Dermis microvascular lymphatic vessel endothelial cell (primary cell): Measurements from ENCODE around the gene KRT39. TPM values are rescaled to one million over a fixed set of nuclear protein-coding genes. Genes with fewer than 3 reads are reported as not detected.
"Not testable (repeated sequence)": the region's sequence is repeated elsewhere in the genome, so short reads cannot be mapped to it uniquely, and the experiment has no call there.

Experiments used
- DNase-seq, 2 donors: peaks; one replicate each; pipeline versions ENCODE4 v3.0.0 to v3.0.0-alpha.2; 2010; ENCODE audit warnings: low read depth in 2 of 2
- total RNA-seq: library from RNA; depleted of rRNA; stranded (reverse); fragments of >200 nt; gene quantifications from 2 replicates; pipeline ENCODE4 v1.2.1, GENCODE V29; 2014

The KRT39 gene
- total RNA-seq, 1 donor from 2014 or later = not detected

GRCh38 chr17:40940266-40940665, 26.5 kb downstream of the KRT39 start:
- DNase-seq = no peak

DNA sequence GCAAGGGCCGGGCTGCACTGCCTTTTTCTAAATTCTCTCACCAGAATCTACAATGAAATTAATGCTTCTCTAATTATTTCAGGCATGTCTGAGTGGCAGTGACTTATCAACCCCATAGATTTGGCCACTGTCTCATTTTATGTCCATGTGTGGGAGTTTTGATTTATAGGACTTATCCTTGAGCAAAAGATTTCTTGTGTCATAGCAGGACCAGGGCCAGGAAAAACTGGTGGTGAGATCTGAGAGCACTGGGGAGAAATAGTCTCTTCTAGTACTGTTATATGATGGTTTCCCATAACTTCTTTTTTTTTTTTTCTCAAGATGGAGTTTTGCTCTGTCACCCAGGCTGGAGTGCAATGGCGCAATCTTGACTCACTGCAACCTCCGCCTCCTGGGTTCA, 27.8 kb downstream of the KRT39 start:
- DNase-seq = no peak

- DNase-seq = peak; percentile 39 to 41
Measured at GRCh38 chr17:40937384-40937819, 29.3 kb downstream of the KRT39 start, which contains the start of gene KRT23. KRT23 (minus strand) TSS chr17:40937646; CDS start chr17:40936603, 1,043 bp downstream.

DNA sequence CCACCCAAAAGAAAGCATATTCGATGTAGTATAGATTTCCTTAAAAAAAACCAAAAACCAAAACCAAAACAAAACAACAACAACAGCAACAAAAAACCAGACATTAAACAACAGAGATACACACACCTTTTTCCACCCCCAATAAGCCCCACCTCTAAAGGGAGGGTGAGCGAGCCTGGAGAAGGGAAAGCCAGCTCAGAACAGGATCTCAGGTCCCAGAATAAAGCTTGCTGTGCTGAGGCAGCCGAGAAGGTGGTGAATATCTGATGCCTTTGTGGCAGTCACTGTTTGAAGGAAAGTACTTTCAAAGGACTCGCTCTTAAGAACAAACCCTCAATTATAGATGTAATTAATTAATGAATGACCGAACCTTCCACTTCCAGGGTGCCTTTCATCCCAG, 29.8 kb downstream of the KRT39 start:
- no peak for DNase-seq

GRCh38 chr17:40936437-40936971, 30.2 kb downstream of the KRT39 start:
- DNase-seq = no peak

- no peak for DNase-seq
Measured at GRCh38 chr17:40935624-40936023, 31.1 kb downstream of the KRT39 start.

- DNase-seq = no peak
Measured at GRCh38 chr17:40932608-40933007, 34.1 kb downstream of the KRT39 start.

DNA sequence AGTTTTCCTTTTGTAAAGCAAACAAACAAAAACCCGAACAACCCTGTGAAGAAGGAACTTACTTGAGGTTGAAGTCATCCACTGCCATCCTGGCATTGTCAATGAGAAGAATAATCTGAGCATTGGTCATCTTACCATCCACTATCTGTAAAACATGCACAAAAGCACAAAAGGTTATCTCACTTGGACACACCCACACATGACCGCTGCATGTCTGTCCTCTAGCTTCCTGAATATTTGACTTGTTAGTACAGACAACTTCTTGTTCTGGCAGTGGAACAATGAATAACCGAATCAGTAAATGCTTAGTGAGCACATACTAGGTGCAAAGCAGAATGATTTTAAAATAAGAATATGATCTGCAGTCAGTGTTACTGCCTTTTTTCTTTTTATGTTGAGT, 35.4 kb downstream of the KRT39 start:
- DNase-seq = peak; percentile 19 to 32

- DNase-seq = no peak
Measured at GRCh38 chr17:40926341-40926740, 40.4 kb downstream of the KRT39 start.

DNA sequence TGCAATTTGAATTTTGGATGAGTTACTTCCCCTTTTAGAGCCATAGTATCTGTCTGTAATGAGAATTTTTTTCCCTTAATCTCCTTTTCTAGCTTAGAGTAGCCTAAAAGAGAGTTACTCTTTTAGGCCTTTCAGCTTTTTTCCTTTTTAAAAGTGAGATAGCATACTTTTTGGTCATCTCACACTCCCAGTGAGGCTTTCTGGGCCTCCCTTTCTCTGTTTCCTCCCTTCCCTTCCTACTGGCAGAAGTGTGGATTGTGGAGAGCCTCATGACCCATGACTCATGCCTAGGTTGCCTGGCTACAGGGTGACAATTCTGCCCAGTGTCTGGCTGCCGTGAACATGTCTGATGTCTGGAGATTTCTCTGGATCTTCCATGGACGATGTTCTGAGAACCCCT, 44.5 kb downstream of the KRT39 start:
- peak; percentile 41 to 82 for DNase-seq

GRCh38 chr17:40921026-40921425, 45.7 kb downstream of the KRT39 start:
- DNase-seq = no peak

DNA sequence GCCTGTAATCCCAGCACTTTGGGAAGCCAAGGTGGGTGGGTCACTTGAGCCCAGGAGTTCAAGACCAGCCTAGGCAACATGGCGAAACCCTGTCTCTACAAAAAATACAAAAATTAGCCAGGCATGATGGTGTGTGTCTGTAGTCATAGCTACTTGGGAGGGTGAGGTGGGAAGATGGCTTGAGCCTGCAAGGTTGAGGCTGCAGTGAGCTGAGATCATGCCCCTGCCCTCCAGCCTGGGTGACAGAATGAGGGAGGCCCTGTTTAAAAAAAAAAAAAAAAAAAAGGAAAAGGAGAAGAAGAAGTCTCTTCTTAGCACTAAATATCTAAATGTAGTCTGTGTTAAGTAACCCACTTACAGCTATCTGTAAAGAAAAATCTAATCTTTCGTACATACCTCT, 49.6 kb downstream of the KRT39 start:
- DNase-seq = not testable (repeated sequence)

DNA sequence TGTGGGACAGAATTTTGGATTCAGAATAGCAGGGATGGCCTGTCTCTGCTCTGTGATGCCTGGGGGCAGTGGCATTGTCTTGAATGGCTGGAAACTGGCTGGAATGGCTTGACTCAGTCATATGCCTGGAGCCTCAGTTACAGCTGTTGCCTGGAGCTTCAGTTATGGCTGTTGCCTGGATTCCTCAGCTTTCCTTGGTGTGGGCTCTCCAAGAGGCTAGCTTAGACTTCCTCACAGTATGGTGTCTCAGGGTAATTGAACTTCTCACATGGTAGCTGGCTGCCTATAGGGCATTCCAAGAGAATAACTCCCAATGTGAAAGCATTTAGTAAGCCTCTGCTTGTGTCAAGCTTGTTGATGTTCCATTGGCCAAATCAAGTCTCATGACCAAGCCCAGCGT, 50.4 kb downstream of the KRT39 start:
- no peak for DNase-seq

- no peak for DNase-seq
Measured at GRCh38 chr17:40915721-40916256, 51.0 kb downstream of the KRT39 start.

DNA sequence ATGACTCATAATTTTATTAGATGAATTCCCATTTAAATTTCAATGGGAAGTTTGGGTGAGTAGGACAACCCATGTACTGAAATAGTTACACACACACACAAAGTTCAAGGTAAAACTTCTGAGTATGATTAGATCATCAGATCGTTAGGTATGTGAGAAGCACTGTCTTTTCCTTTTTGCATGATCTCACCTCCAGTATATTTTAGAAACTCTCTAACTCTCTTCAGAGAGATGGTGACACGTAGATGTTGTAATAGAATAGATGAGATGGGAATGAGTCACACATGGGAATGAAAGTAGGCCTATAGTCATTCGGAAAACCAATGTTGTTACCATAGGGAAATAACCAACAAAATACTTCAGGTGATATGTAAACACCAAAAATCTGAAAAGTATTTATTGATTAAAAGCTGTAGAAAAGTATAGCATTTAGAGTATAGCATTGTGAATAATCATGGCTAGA, 51.5 kb downstream of the KRT39 start:
- peak in 1 of 2 donors; percentile 16 for DNase-seq

GRCh38 chr17:40914075-40914855, 52.5 kb downstream of the KRT39 start:
- no peak for DNase-seq

GRCh38 chr17:40912486-40913210, 54.1 kb downstream of the KRT39 start:
- peak in 1 of 2 donors; percentile 15 for DNase-seq

- no peak for DNase-seq
Measured at GRCh38 chr17:40910441-40910841, 56.3 kb downstream of the KRT39 start.

DNA sequence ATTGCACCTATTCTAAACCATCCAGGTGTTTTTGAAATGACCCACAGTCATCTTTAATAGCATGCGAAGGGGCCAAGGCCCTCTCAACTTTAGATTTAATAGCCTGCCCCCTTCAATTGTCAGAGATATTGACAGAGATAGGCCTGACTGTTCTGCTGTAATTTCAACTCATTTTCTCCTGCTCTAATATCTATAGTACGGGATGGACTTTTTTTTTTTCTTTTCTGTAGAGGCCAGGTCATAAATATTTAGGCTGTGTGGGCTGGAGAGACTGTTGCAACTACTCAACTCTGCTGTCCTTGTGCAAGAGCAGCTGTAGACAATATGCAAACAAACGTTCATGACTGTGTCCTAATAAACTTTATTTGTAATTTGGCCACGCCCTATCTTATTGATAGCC, 57.0 kb downstream of the KRT39 start:
- no peak for DNase-seq

GRCh38 chr17:40909351-40909750, 57.4 kb downstream of the KRT39 start:
- peak; percentile 66 to 92 for DNase-seq
